Colonic mucosa (tissue), 4 donors: ENCODE measurements around the gene ITIH2. TPM values are rescaled to one million over a fixed set of nuclear protein-coding genes. Genes with fewer than 3 reads are reported as not detected.

Source experiments
- DNase-seq: peaks from one replicate; pipeline ENCODE4 v3.0.0-alpha.2; 2020
- H3K27ac ChIP-seq: fragments of 200-600 bp; one replicate; pipeline ENCODE4 v1.8.0; 2021
- H3K27me3 ChIP-seq: fragments of 200-600 bp; one replicate; pipeline ENCODE4 v1.8.0; 2021
- H3K36me3 ChIP-seq: fragments of 200-600 bp; one replicate; pipeline ENCODE4 v1.8.0; 2021
- H3K4me1 ChIP-seq: fragments of 200-600 bp; one replicate; pipeline ENCODE4 v1.8.0; 2021; ENCODE audit warnings: mild to moderate bottlenecking
- H3K4me3 ChIP-seq: fragments of 200-600 bp; one replicate; pipeline ENCODE4 v1.8.0; 2021
- H3K9ac ChIP-seq, 2 donors: one replicate each; pipeline ENCODE4 v1.7.0; 2013; ENCODE audit warnings: control low read depth in 2 of 2, low read depth in 2 of 2, low read length in 2 of 2
- H3K9me3 ChIP-seq: fragments of 200-600 bp; one replicate; pipeline ENCODE4 v1.8.0; 2021
- intact Hi-C: fragments of 100-400 bp; cut with DNase I; formaldehyde crosslinking; loops from one replicate; pipeline ENCODE4 v1.14.1; 2022
- total RNA-seq, 2 donors: library from RNA; stranded (reverse); fragmentation: NEBNext Ultra II Directional in 1 of 2; extraction: Animal tissue kit (Norgen Biotek cat#: 25700) in 1 of 2; gene quantifications; one replicate each; pipeline ENCODE4 v1.2.1, GENCODE V29; 2021
- TF ChIP-seq, protein P1 (sequence below): fragments of 200-600 bp; IDR thresholded peaks from one replicate; pipeline ENCODE4 v1.8.0; 2022; ENCODE audit warnings: antibody characterized with exemption, mild to moderate bottlenecking
- donor health status: healthy.
- donor health status: DM: no; HTN: no; CAD: no.
- donor health status: DM: no; HTN: no; CAD: no.

ITIH2 gene
- total RNA-seq, 2 donors from 2014 or later, result 1.6 TPM; not detected in 1

GRCh38 chr10:7786430-7786829 lies 83.3 kb downstream of the ITIH2 start:
- Histone ChIP-seq H3K27ac (no peak overlapping the region), H3K27me3 (no peaks in the 10 kb centered on the region), H3K9ac (no peak overlapping the region), H3K9me3 (no peaks in the 10 kb centered on the region), H3K4me1 (peaks cover 19% of the 10 kb centered on the region), H3K36me3 (no peaks in the 10 kb centered on the region), H3K4me3 (no peak overlapping the region)
- no peak for DNase-seq
- TF ChIP-seq, protein P1, sequence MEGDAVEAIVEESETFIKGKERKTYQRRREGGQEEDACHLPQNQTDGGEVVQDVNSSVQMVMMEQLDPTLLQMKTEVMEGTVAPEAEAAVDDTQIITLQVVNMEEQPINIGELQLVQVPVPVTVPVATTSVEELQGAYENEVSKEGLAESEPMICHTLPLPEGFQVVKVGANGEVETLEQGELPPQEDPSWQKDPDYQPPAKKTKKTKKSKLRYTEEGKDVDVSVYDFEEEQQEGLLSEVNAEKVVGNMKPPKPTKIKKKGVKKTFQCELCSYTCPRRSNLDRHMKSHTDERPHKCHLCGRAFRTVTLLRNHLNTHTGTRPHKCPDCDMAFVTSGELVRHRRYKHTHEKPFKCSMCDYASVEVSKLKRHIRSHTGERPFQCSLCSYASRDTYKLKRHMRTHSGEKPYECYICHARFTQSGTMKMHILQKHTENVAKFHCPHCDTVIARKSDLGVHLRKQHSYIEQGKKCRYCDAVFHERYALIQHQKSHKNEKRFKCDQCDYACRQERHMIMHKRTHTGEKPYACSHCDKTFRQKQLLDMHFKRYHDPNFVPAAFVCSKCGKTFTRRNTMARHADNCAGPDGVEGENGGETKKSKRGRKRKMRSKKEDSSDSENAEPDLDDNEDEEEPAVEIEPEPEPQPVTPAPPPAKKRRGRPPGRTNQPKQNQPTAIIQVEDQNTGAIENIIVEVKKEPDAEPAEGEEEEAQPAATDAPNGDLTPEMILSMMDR, result no peak
- intact Hi-C loops, result no loop called here

GRCh38 chr10:7787150-7787856 lies 84.2 kb downstream of the ITIH2 start:
- H3K4me1 ChIP-seq, result peaks cover 23% of the 10 kb centered on the region
- H3K9ac ChIP-seq, result peak overlapping the region; percentile 77 to 95
- peak overlapping the region; percentile 60 for H3K27ac ChIP-seq
- H3K4me3 ChIP-seq, result peak overlapping the region; percentile 95
- TF ChIP-seq, protein P1, result no peak
- DNase-seq, result no peak
- no peaks in the 10 kb centered on the region for H3K9me3 ChIP-seq
- intact Hi-C loops, result no loop called here
- H3K27me3 ChIP-seq, result no peaks in the 10 kb centered on the region
- H3K36me3 ChIP-seq, result no peaks in the 10 kb centered on the region

GRCh38 chr10:7787857-7788638 lies 84.9 kb downstream of the ITIH2 start, which contains the start of the genes ATP5F1C and KIN:
ATP5F1C (plus strand) TSS chr10:7788177; CDS start chr10:7788208, 31 bp downstream.
KIN (minus strand) TSS chr10:7787993; CDS start chr10:7787933, 60 bp downstream.
- peak; percentile 98 for DNase-seq
- TF ChIP-seq, protein P1, result no peak
- Histone ChIP-seq H3K9me3 (no peaks in the 10 kb centered on the region), H3K27ac (peak within 1 kb of the TSS; percentile 60), H3K4me3 (peak within 1 kb of the TSS; percentile 95), H3K27me3 (no peaks in the 10 kb centered on the region), H3K9ac (peak within 1 kb of the TSS; percentile 95 to 97), H3K36me3 (no peaks in the 10 kb centered on the region), H3K4me1 (peaks cover 26% of the 10 kb centered on the region)
- intact Hi-C loops, result loop anchor here (2.0 kb wide), 1 partner anchor 27 kb away; no protein-coding TSS in a partner anchor

DNA sequence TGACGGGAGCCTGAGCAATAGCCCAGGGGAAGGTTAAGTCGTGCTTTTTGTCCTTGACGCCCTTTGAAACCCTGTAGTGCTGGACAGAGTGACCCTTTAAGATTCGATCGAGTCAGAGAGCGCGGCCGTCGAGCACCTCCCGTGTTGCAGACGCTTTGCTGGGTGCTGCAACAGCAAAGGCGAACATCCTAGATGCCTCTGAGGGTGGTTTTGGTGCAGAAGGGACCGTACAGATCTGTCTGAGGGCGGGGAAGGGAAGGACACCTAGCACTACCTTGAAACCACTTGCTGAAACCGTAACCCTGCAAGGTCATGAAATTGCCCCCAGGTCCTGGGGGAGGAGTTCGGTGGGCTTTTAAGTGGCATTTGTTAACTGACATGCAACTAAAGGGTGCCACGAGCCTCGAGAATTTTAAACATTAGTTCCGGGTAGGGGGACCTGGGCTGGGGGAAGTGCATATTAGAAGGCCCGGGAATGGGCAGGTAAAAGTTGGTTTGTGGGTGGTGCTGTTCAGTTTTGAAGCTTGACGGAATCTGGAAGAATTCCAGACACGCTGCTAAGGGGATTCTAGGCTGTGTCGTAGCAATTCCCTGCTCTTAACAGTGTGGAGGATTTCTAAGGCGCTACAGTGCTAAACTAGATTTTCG lies 85.6 kb downstream of the ITIH2 start:
- peak; percentile 49 for DNase-seq
- H3K4me1 ChIP-seq, result peaks cover 26% of the 10 kb centered on the region
- TF ChIP-seq, protein P1, result no peak

DNA sequence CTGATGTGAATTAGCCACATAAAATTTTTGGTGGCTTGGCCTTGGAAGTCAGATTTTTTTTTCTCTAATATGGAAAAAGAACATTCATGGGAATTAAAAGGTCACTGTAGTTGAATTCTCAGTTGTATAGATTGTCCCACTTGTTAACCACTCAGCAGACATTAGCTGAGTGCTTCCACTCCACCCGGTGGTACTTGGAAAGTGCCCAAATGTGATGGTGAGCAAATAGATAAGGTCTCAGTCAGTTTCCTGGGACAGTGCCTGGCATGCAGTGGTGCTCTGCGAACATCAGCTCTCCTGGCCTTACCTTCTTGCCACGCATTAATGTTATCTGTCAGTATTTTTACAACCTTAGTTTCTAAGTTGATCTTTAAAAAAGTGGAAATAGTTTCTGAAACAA lies 86.3 kb downstream of the ITIH2 start:
- H3K9me3 ChIP-seq, result no peaks in the 10 kb centered on the region
- no peaks in the 10 kb centered on the region for H3K36me3 ChIP-seq
- H3K27me3 ChIP-seq, result no peaks in the 10 kb centered on the region
- intact Hi-C loops, result loop anchor here (2.0 kb wide), 1 partner anchor 25 kb away; no protein-coding TSS in a partner anchor
- TF ChIP-seq, protein P1, result no peak
- peak; percentile 46 for DNase-seq
- peak overlapping the region; percentile 95 for H3K4me3 ChIP-seq
- no peak overlapping the region for H3K27ac ChIP-seq
- H3K4me1 ChIP-seq, result peaks cover 26% of the 10 kb centered on the region
- H3K9ac ChIP-seq, result peak overlapping the region in 1 of 2 donors; percentile 95

More for the DNA sequence above, 85.6 kb downstream of the ITIH2 start:
- Histone ChIP-seq H3K27me3 (no peaks in the 10 kb centered on the region), H3K27ac (peak overlapping the region; percentile 60), H3K9me3 (no peaks in the 10 kb centered on the region), H3K4me3 (peak overlapping the region; percentile 95), H3K36me3 (no peaks in the 10 kb centered on the region), H3K9ac (peak overlapping the region; percentile 95 to 97)
- intact Hi-C loops, result loop anchor here (2.0 kb wide), 1 partner anchor 26 kb away; no protein-coding TSS in a partner anchor
